Left renal pelvis (tissue), 4 donors: ENCODE data around the gene NELL2. TPM values are rescaled to one million over a fixed set of nuclear protein-coding genes. Genes with fewer than 3 reads are reported as not detected.
"Not testable (repeated sequence)": the region's sequence is repeated elsewhere in the genome, so short reads cannot be mapped to it uniquely, and the experiment has no call there.

Source experiments
- DNase-seq, 4 donors: peaks; one replicate each; pipeline ENCODE4 v3.0.0-alpha.2; 2013; ENCODE audit warnings: low read depth in 4 of 4, low spot score in 3 of 4
- polyA plus RNA-seq, 4 donors: library from polyadenylated mRNA; unstranded; fragments of 120-200 nt; gene quantifications; one replicate each; pipeline ENCODE4 v1.2.1, GENCODE V29; 2013; ENCODE audit not compliant: insufficient read length in 4 of 4

The NELL2 gene
- 10 to 100 TPM in 3 of 4 donors, 1 to 10 TPM in 1; 6.5 to 21.7 (median 15.5) TPM for polyA plus RNA-seq

DNA sequence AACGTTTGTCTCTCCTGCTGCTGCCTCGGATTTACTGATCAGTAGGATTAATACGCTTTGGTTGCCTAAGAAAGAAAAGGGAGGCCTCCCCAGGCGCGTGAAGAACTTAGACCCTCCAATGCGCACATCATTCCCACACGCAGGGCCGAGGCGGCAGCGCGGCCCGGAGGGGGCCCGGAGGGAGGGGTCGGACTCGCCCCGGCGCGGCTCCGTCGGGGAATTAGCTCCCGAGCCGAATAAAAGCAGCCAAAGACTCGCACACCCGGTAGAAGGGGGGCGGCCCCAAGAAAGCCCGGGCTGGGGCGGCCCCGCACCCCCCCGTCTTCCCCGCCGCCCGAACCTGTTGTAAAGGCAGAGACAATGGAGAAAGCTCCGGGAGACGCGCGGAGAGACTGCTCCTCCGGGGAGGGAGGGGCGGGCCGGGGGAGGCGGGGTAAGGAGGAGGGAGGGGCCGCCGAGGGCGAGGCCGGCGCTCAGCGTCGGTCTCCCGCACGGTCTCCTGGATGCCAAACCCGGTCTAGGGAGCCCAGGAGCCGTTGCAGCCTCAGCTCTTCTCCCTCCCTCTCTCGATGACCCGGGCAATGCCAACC, at the start of gene NELL2:
NELL2 (minus strand) TSS at position 362 of the 590 bp plus-strand sequence. CDS start 446 bp downstream, outside the sequence.
- peak in 3 of 4 donors; percentile 19 to 27 (median 24) for DNase-seq

DNA sequence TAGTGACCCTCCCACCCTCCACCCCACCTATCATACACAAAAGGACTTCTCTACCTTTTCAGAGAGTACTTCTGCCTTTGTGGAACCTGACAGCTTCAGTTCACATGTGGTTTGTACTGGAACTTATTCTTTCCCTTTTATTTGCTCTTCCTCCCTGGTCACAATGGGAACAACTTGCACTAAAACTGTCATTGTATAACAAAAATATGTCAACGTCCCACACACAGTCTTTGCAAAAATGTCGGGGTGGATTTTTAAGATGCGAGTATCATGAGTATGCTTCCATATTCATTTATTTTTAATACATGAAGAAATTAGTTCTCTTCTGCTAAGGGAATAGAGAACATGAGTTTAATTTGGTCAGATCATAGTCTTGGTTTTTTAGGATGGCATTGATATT, 45.6 kb upstream of the NELL2 start:
- DNase-seq = no peak

DNA sequence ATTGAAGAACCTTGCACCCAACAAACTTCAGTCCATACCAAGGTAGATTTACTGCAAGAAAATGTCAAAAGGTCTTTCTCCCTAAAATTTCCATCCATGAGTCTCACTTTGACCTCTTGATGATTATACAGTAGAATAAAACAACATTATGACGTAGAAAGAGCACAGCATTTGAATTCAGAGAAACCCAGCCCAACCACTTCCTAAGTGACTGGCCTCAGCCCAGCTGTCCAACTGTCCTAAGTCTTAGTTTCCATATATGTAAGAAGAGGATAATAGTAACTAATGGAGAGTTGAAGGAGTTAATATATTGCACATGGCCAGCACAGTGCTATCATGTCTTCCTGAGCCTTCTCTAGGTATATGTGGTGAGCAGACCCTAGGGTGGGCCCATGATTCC, 41.0 kb upstream of the NELL2 start:
- no peak for DNase-seq

DNA sequence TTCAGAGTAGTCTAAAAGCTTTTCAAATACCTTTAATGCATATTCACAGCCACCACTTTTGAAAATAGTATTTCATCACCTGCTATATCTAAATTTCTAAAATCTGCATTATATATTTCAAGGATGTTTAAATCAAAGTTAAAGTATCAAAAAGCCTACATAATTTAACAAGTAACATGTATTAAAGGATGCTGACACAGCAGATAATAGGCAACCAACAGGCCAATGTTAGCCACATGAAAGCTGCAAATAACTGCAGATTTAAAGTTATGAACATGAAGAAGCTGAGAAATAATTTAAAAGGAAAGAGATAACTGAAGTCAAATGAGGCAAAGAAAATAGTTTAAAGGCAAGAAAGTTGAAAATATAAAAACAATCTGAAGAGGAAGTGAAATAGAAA, 39.8 kb upstream of the NELL2 start:
- no peak for DNase-seq

DNA sequence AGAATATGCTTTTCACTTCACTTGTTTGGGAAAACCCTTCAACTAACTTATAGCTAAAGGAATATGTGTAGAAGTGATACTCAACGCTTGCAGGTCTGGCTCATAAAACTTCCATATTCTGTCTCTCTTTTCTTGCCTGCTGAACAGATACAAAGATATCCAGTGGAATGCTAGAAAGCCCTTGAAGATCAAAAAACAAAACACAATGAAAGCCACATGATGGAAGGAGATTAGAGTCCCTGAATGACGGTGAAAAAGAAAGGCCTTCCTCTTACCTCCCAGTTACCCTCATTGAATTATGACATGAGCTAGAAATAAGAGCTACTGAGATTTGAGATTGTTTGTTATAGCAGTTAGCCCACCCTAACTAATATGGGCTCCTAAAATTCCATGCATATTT, 28.2 kb upstream of the NELL2 start:
- no peak for DNase-seq

DNA sequence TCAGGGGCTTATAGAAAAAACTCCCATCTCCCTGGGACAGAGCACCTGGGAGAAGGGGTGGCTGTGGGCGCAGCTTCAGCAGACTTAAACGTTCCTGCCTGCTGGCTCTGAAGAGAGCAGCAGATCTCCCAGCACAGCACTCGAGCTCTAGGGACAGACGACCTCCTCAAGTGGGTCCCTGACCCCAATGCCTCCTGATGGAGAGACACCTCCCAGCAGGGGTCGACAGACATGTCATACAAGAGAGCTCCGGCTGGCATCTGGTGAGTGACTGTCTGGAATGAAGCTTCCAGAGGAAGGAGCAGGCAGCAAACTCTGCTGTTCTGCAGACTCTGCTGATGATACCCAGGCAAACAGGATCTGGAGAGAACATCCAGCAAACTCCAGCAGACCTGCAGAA, 22.0 kb upstream of the NELL2 start:
- not testable (repeated sequence) for DNase-seq

DNA sequence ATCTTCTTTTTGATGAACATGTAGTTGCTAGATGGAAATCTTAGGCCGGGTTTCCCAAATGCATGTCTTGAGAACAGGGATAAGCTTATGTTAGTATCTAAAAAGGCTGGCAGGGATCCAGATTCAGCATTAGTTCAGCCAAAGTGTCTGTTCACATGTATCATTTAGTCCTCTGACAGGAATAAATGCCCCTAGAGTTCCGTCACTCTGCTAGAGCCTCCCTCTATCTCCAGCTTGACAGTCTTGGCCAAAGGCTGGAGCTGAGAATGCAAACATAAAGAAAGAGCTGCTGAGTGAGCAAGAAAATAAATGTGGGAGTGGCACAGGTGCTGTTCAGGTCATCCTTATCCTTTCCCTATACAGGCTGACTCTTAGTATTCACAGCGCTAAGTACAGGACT, 13.8 kb upstream of the NELL2 start:
- no peak for DNase-seq

DNA sequence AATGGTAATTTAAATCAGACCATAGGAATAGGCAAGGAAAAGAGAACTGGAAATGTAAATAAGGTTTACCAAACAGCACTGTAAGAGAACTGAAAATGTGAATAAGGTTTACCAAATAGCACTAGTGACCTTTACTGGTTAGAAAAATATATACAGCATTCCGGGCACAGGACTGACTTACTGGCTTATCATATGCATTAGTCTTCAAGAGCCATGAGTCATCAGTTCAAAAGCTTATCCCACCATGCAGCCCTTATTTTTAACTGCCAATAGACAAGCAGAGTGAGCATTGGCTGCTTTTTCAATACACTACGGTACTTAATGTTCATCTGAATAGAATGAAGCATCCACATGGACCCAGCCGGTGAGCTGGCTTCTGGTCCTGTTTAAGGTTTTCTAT, 13.0 kb upstream of the NELL2 start:
- DNase-seq = no peak

DNA sequence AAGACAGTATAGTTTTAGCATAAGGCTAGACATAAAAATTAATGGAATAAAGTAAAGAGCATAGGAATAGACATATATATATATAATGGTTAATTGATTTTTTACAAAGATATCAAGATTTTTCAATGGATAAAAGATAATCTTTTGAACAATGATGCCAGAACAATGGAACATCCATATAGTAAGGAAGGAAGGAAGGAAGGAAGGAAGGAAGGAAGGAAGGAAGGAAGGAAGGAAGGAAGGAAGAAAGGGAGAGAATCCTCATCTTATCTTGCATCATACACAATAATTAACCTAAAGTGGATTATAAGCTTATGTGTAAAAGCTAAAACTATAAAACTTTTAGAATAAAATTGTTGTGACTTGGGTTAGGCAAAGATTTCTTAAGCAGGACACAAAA, 9.8 kb upstream of the NELL2 start:
- DNase-seq = no peak

DNA sequence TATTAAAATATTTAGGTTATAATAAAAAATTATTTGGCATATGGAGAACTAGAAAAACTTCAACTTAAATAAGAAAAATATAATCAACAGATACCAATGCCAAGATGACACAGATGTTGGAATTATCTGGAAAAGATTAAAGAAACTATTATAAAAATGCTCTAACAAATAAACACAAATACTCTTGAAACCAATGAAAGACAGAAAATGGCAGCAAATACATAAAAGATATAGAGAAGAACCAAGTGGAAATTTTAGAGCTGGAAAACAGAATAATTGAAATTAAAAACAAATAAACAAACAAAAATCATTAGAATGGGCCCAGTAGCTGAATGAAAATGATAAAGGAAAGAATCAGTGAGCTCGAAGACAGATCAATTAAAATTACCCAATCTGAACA, 5.1 kb upstream of the NELL2 start:
- no peak for DNase-seq

DNA sequence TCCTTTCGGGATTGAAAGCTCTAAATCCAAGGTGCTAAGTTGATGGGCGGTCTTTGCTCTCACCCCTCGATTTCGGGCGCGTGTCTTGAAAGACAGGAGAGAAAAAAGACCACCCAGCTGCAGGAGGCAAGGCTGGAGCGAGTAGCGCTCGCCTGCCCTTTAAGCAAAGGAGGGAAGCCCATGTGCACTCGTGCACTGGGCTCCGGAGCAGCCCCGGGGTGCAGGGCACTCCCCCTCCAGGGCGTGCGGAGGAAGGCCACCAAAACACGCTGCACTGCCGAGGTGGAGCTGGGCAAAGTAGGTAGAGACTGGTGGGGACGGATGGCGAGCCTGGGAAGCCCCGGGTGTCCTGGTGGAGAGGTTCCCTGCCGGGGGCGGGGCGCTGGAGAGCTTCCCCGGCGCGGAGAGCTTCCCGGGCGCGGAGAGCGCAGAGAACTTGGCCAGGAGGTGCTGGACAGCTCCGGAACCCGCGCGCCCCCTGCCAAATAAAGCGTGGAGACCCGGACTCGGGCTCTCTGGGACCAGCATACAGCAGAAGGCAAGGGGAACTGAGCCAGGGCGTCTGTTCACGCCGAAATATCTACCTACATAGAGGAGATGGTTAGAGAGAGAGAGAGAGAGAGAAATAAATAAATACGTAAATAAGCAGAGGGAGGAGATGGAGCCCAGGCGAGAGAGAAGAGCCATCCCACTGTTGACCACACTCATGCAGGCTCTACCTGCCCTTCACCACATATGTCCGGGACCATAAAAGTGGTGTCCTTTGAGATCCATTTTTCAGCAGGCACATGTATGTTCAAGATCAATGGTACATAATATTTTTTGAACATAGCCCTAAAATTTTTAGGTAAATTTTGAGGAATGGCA, 662 bp upstream of the NELL2 start:
- DNase-seq = peak in 2 of 4 donors; percentile 47 to 49

DNA sequence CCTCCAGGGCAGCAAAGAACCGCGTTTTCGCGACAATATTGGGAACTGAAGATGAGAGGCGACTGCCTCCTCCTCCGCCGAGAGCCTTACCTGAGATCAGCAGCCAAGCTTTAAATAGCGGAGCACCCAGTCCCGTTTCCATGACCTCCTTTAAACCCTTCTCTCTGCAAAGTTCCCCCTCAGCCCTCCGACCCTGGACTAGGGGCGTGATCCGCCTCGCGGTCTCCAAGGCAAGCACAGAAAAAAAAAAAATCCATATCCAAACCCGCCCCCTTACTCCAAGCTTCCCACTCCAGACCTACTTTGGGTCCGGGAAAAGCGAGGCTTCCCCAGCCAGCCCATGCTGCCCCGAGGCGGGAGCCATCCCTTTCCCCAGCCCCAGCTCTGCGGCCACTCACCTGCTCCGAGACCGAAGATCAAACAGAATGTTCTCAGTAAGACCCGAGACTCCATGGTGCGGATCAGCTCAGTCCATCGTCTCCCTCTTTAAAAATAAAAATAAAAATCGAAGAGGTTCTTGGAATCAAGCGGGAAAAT, 630 bp downstream of the NELL2 start:
- DNase-seq = no peak

DNA sequence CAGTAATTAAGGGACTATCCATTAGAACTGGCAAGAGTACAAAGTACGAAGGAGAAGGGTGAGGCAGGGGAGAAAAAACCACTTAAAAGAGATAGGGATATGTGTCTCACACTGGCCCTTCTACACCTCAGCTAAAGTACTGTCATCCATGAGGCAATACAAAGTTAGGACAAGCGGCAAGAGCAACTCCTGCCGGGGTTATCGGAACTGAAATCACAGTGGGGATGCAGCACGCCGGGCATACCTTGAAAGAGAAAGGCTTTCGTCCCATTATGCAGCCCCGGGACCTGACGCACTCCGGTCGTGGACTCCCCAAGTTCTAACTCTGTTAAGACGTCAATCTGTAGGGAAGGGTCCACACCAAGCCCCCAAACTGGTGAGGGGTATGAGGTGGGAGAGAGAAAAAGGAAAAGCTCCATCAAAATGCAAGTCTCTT, 1.1 kb downstream of the NELL2 start:
- no peak for DNase-seq

DNA sequence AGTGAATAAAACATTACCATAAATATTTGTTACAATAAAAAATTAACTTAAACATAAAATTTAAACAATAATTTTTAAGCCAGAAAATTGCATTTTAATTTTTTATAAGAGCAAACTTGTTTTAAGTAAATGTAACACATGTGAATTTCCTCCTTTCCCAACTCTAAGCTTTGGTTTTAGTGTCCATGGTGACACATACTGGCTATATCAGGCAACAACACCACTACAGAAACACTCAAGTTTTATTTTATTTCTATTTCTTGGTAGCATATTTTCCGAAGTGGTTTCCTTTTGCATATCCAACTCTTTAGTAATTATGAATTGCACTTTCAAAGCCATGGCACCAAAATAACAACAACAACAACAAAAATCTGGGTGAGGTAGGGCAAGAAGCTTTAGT, 2.2 kb downstream of the NELL2 start:
- no peak for DNase-seq

DNA sequence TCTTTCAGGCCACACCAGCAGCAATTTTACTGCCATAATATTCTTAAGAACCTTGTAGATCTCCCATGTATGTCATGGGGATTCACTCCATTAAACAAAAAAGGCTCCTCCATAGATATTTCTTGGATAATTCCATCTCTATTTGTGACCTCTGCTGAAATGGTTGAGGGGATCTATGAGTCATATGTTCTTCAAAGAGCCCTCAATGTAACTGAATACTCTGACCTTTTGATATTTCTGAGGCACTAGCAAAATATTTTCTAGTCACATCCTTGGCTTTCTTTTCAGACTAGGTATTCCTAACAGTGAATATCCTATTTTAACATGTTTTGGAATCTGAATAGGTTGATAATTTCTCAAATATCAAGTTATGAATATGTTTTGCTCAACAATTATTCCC, 6.6 kb downstream of the NELL2 start:
- no peak for DNase-seq

DNA sequence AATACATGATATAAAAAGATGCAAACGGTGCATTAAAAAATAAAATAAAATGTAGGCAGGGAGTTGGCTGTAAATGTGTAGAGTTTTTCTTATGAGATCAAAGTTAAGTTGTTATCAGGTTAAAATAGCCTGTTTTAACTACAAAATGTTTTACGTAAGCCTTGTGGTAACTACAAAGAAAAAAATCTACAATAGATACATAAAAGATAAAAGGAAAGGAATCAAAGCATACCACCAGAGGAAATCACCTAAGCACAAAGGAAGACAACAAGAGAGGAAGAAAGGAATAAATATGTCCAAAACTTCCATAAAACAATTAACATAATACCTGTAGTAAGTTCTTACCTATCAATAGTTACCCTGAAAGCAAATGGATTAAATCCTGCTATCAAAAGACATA, 12.2 kb downstream of the NELL2 start:
- no peak for DNase-seq

DNA sequence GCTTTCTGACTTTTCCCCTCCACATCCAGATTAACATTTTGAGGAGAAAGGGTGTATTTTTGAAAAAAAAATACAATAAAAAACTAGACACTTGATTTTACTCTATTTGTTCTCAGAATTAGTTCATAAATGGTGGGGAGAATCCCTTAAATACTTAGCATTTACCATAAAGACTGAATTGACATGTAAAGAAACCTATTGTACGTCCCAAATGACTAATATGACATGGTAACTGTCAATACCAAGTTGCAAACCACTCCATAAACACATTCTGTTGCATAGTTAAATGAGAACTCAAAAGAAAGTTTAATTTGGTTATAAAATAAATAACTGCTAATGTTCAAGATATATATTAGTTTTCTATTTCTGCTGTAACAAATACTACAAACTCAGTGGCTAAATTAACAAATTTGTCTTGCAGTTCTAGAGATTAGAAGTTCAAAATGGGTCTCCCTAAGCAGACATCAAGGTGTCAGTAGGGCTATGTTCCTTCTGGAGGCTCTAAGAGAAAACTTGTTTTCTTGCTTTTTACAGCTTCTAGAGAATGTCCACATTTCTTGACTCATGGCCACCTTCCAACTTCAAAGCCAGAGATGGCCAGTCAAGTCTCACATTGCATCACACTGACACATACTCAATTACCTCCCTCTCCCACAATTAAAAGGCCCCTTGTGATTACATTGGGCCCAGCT, 16.0 kb downstream of the NELL2 start:
- no peak for DNase-seq

DNA sequence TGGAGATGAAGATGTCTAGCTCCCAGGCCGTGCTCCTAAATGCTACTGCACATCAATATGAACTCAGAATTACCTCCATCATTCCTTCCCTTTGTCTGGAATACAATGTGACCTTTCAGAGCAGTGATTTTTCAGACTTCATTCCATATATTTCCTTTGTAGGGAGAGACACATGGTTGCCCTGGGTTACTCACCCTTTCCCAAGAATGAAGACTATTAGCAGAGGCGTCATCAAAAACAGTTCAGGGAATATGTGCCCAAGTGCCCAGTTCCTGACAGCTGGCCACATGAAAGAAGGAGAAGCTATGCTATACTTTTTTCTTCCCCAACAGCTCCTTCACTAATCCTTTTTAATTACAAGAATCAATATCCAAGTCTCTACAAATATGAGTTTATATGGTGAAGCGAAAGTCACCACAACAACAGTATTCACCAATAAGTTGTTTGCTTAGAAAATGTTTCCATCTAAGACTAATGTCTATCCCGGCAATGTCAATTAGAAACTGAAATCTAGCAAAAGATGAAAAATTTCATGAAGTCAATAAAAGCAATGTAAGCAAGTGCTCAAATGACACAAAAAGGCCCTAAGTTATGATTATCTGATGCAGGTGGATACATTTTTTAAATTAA, 17.8 kb downstream of the NELL2 start:
- no peak for DNase-seq

DNA sequence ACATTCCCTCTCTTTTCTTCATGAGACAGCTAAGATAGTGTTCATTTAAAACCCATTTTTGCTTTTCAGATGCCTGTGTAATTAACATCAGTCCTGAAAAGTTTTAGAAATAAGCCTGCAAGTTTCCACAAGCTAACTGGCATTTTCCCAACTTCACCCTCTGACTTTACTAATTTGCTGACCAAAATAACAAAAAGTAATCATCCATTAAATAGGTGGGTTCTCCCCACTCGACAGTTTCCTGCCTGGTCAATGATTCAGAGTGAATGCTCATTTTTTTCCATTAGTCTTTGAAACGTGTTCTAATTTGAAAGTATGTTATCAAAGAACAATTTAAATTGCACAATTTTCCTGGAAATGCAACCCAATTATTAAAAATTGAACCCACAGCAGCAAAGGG, 23.6 kb downstream of the NELL2 start:
- no peak for DNase-seq

DNA sequence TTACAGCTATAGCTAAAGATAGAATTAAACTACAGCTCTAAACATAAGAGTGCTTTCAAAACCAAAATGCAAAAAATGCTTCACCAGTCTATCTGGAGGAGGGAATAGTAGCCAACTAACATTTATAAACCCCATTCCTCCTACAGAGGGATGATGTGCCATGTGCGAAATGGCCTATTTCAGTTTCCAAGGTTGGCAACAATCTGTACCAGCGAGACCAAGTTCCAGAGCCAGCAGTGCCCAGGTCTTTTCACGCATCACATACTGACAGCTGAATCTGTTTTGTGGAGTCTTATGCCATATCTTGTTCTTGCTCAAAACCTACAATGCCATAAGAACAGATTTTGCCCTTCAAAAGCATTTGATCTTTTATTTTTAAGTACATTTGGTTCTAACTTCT, 24.5 kb downstream of the NELL2 start:
- no peak for DNase-seq

DNA sequence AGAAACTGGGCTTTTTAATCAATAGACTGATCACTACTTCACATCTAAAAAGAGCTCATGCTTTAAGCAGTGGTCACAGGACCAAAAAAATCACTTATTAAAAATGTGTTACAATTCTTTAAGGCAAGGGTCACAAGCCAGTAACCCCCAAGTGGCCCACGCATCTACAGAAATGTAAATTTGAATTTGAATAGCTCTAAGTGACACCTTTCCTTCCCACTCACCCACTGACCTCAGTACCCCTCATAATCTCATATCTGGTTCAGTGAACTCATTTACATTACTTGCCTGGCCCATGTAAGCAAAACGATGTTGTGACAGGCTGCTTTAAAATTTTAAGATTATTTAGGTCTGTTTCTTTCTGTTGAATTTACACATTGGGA, 27.4 kb downstream of the NELL2 start:
- DNase-seq = no peak
